Neuronal stem cell (in vitro differentiated cells): ENCODE measurements around the gene ANKRD33.

Source experiments
- DNase-seq: peaks from one replicate; pipeline ENCODE4 v3.0.0-alpha.2; 2013; ENCODE audit warnings: low spot score
- H2AFZ ChIP-seq: one replicate; pipeline ENCODE4 v1.6.1; 2013; ENCODE audit warnings: mild to moderate bottlenecking, low read length, inconsistent platforms
- H2AK5ac ChIP-seq: 2 replicates; pipeline ENCODE4 v1.6.1; 2013; ENCODE audit warnings: low read depth, mild to moderate bottlenecking, inconsistent platforms, low read length, moderate library complexity, mixed read lengths
- H2BK120ac ChIP-seq: 2 replicates; pipeline ENCODE4 v1.6.1; 2013; ENCODE audit warnings: low read depth, mild to moderate bottlenecking, inconsistent platforms, low read length, moderate library complexity, mixed read lengths
- H2BK12ac ChIP-seq: one replicate; pipeline ENCODE4 v1.6.1; 2013; ENCODE audit warnings: low read length, inconsistent platforms
- H2BK15ac ChIP-seq: 2 replicates; pipeline ENCODE4 v1.6.1; 2013; ENCODE audit warnings: mild to moderate bottlenecking, low read length, inconsistent platforms, mixed read lengths
- H2BK5ac ChIP-seq: one replicate; pipeline ENCODE4 v1.6.1; 2013; ENCODE audit warnings: inconsistent platforms, mild to moderate bottlenecking, low read length, moderate library complexity
- H3K14ac ChIP-seq: one replicate; pipeline ENCODE4 v1.6.1; 2013; ENCODE audit warnings: low read length, inconsistent platforms
- H3K18ac ChIP-seq: 2 replicates; pipeline ENCODE4 v1.6.1; 2013; ENCODE audit warnings: low read length, inconsistent platforms
- H3K23ac ChIP-seq: 2 replicates; pipeline ENCODE4 v1.6.1; 2013; ENCODE audit warnings: low read depth, mild to moderate bottlenecking, mixed read lengths, low read length, inconsistent platforms; ENCODE audit not compliant: poor library complexity
- H3K27ac ChIP-seq: replicated peaks from 3 replicates; pipeline ENCODE4 v1.5.1; 2013; ENCODE audit warnings: low read length, inconsistent platforms
- H3K27me3 ChIP-seq, 3 experiments: 2 replicates each; pipeline ENCODE4 v1.6.1; 2013; ENCODE audit warnings: low read length in 3 of 3, mild to moderate bottlenecking in 2 of 3, inconsistent platforms in 1 of 3, low read depth in 1 of 3, mixed read lengths in 1 of 3, moderate library complexity in 1 of 3; ENCODE audit not compliant: control insufficient read depth in 3 of 3, insufficient read depth in 3 of 3
- H3K36me3 ChIP-seq, 2 donors: replicated peaks in 1 of 2; 2 replicates each; pipeline ENCODE4 v1.6.1; 2013; ENCODE audit warnings: low read length in 2 of 2; ENCODE audit not compliant: control insufficient read depth in 2 of 2, insufficient read depth in 2 of 2
- H3K4ac ChIP-seq: 2 replicates; pipeline ENCODE4 v1.6.1; 2013; ENCODE audit warnings: inconsistent platforms, mild to moderate bottlenecking, low read length, moderate library complexity
- H3K4me1 ChIP-seq, 2 donors: 1 replicate in 1 of 2; 2 replicates in 1 of 2; pipeline ENCODE4 v1.6.1; 2013; ENCODE audit warnings: low read length in 2 of 2, low read depth in 1 of 2; ENCODE audit not compliant: control insufficient read depth in 2 of 2, insufficient read depth in 1 of 2
- H3K4me2 ChIP-seq: one replicate; pipeline ENCODE4 v1.6.1; 2013; ENCODE audit warnings: mild to moderate bottlenecking, low read length, inconsistent platforms; ENCODE audit not compliant: insufficient read depth, poor library complexity, severe bottlenecking
- H3K4me3 ChIP-seq, 2 donors: 2 replicates each; pipeline ENCODE4 v1.5.1; 2013; ENCODE audit warnings: low read length in 2 of 2, mild to moderate bottlenecking in 2 of 2, inconsistent platforms in 1 of 2, moderate library complexity in 1 of 2
- H3K79me1 ChIP-seq: one replicate; pipeline ENCODE4 v1.6.1; 2013; ENCODE audit warnings: low read depth, mild to moderate bottlenecking, inconsistent platforms, low read length, moderate library complexity
- H3K9ac ChIP-seq: one replicate; pipeline ENCODE4 v1.6.1; 2013; ENCODE audit warnings: mild to moderate bottlenecking, low read depth, low read length, inconsistent platforms; ENCODE audit not compliant: poor library complexity
- H3K9me3 ChIP-seq, 2 donors: replicated peaks in 1 of 2; 2 replicates each; pipeline versions ENCODE3 to v1.6.1; 2013; ENCODE audit warnings: low read length in 2 of 2, mild to moderate bottlenecking in 2 of 2, inconsistent platforms in 1 of 2, low read depth in 1 of 2, mixed read lengths in 1 of 2, moderate library complexity in 1 of 2; ENCODE audit not compliant: control insufficient read depth in 2 of 2, insufficient read depth in 1 of 2
- H4K8ac ChIP-seq: one replicate; pipeline ENCODE4 v1.6.1; 2013; ENCODE audit warnings: low read depth, mild to moderate bottlenecking, inconsistent platforms, low read length, moderate library complexity
- H4K91ac ChIP-seq: one replicate; pipeline ENCODE4 v1.6.1; 2013; ENCODE audit warnings: low read length, low read depth, mild to moderate bottlenecking, inconsistent platforms; ENCODE audit not compliant: poor library complexity
- WGBS, 2 donors: extraction: QIAGEN DNeasy Blood & Tissue Kit; methylation state at CpG; one replicate each; pipeline ENCODE4 v1.1.7; 2013; ENCODE audit warnings: missing lambda C conversion rate in 2 of 2, mixed read lengths in 1 of 2; ENCODE audit not compliant: insufficient read length in 2 of 2, insufficient replicate concordance in 1 of 2; ENCODE audit errors: extremely low coverage in 2 of 2; 5-methylcytosine and 5-hydroxymethylcytosine counted together

Gene ANKRD33

GRCh38 chr12:51867371-51867770 lies 20.5 kb upstream of the ANKRD33 start:
- no peak overlapping the region for H2BK120ac ChIP-seq
- peaks cover 0 to 42% (median 0%) of the 10 kb centered on the region in 3 experiments for H3K27me3 ChIP-seq
- no peak for DNase-seq
- H3K4ac ChIP-seq = no peak overlapping the region
- peaks cover 34 to 66% of the 10 kb centered on the region in 2 donors for H3K4me1 ChIP-seq
- H3K36me3 ChIP-seq = no peaks in the 10 kb centered on the region
- no peak overlapping the region for H3K4me3 ChIP-seq
- H3K79me1 ChIP-seq = no peaks in the 10 kb centered on the region
- H3K9ac ChIP-seq = no peak overlapping the region
- H2BK12ac ChIP-seq = no peak overlapping the region
- H4K8ac ChIP-seq = no peak overlapping the region
- no peak overlapping the region for H3K23ac ChIP-seq
- H2BK5ac ChIP-seq = no peak overlapping the region
- H3K14ac ChIP-seq = no peak overlapping the region
- H2AFZ ChIP-seq = no peak overlapping the region
- no peak overlapping the region for H3K4me2 ChIP-seq
- no peak overlapping the region for H3K18ac ChIP-seq
- no peak overlapping the region for H3K27ac ChIP-seq
- H4K91ac ChIP-seq = no peak overlapping the region
- H2AK5ac ChIP-seq = no peak overlapping the region
- H3K9me3 ChIP-seq = peaks cover 0 to 2% of the 10 kb centered on the region in 2 donors
- H2BK15ac ChIP-seq = no peak overlapping the region

GRCh38 chr12:51867796-51868428 lies 20.0 kb upstream of the ANKRD33 start:
- Histone ChIP-seq H3K4me1 (peaks cover 33 to 65% of the 10 kb centered on the region in 2 donors), H3K27me3 (peaks cover 0 to 42% (median 0%) of the 10 kb centered on the region in 3 experiments)

GRCh38 chr12:51868821-51869495 lies 18.9 kb upstream of the ANKRD33 start:
- H3K9me3 ChIP-seq = peaks cover 0 to 2% of the 10 kb centered on the region in 2 donors
- no CpG with 5 or more reads among the region's 67 CpGs for WGBS, 2 donors
- H3K79me1 ChIP-seq = no peaks in the 10 kb centered on the region
- H2BK12ac ChIP-seq = peak overlapping the region; percentile 93
- peak overlapping the region; percentile 51 for H3K14ac ChIP-seq
- no peak overlapping the region for H3K27ac ChIP-seq
- H4K8ac ChIP-seq = no peak overlapping the region
- H2AK5ac ChIP-seq = peak overlapping the region; percentile 80
- no peak for DNase-seq
- H3K23ac ChIP-seq = peak overlapping the region; percentile 37
- H3K27me3 ChIP-seq = peaks cover 0 to 42% (median 0%) of the 10 kb centered on the region in 3 experiments
- peak overlapping the region; percentile 78 for H3K9ac ChIP-seq
- peak overlapping the region in 1 of 2 donors; percentile 75 for H3K4me3 ChIP-seq
- peak overlapping the region; percentile 95 for H3K18ac ChIP-seq
- peak overlapping the region; percentile 78 for H2BK120ac ChIP-seq
- no peaks in the 10 kb centered on the region for H3K36me3 ChIP-seq
- peak overlapping the region; percentile 98 for H2BK15ac ChIP-seq
- no peak overlapping the region for H3K4ac ChIP-seq
- H2BK5ac ChIP-seq = no peak overlapping the region
- H2AFZ ChIP-seq = peak overlapping the region; percentile 83
- H4K91ac ChIP-seq = no peak overlapping the region
- H3K4me2 ChIP-seq = peak overlapping the region; percentile 84
- H3K4me1 ChIP-seq = peaks cover 36 to 68% of the 10 kb centered on the region in 2 donors

More at GRCh38 chr12:51867796-51868428, 20.0 kb upstream of the ANKRD33 start:
- Histone ChIP-seq H3K36me3 (no peaks in the 10 kb centered on the region), H2BK5ac (no peak overlapping the region), H3K4me3 (no peak overlapping the region), H2BK120ac (no peak overlapping the region), H4K8ac (no peak overlapping the region), H3K4ac (no peak overlapping the region), H3K9ac (no peak overlapping the region), H3K4me2 (no peak overlapping the region), H3K23ac (no peak overlapping the region), H3K18ac (peak overlapping the region; percentile 24), H2AK5ac (peak overlapping the region; percentile 77), H2AFZ (no peak overlapping the region), H2BK12ac (no peak overlapping the region), H4K91ac (no peak overlapping the region), H3K79me1 (no peaks in the 10 kb centered on the region), H3K9me3 (peaks cover 0 to 2% of the 10 kb centered on the region in 2 donors), H2BK15ac (no peak overlapping the region), H3K27ac (no peak overlapping the region), H3K14ac (no peak overlapping the region)
- DNase-seq = no peak
- WGBS, 2 donors = no CpG with 5 or more reads among the region's 12 CpGs

GRCh38 chr12:51869496-51869865 lies 18.4 kb upstream of the ANKRD33 start:
- H3K27me3 ChIP-seq = peaks cover 0 to 42% (median 0%) of the 10 kb centered on the region in 3 experiments
- peak overlapping the region; percentile 95 for H3K18ac ChIP-seq
- peak overlapping the region; percentile 83 for H2AFZ ChIP-seq
- peak overlapping the region; percentile 91 for H2BK12ac ChIP-seq
- WGBS, 2 donors = no CpG with 5 or more reads among the region's 20 CpGs
- no peaks in the 10 kb centered on the region for H3K36me3 ChIP-seq
- H3K4me1 ChIP-seq = peaks cover 40 to 73% of the 10 kb centered on the region in 2 donors
- no peaks in the 10 kb centered on the region for H3K79me1 ChIP-seq
- no peak overlapping the region for H3K4ac ChIP-seq
- H3K27ac ChIP-seq = no peak overlapping the region
- peak overlapping the region; percentile 84 for H3K4me2 ChIP-seq
- no peak overlapping the region for H2BK5ac ChIP-seq
- H2BK120ac ChIP-seq = peak overlapping the region; percentile 78
- H4K91ac ChIP-seq = no peak overlapping the region
- H3K14ac ChIP-seq = peak overlapping the region; percentile 43
- peaks cover 0 to 2% of the 10 kb centered on the region in 2 donors for H3K9me3 ChIP-seq
- peak overlapping the region; percentile 71 for H2BK15ac ChIP-seq
- peak overlapping the region; percentile 23 to 25 for H3K4me3 ChIP-seq
- no peak overlapping the region for H4K8ac ChIP-seq
- DNase-seq = no peak
- no peak overlapping the region for H3K9ac ChIP-seq
- H3K23ac ChIP-seq = no peak overlapping the region
- H2AK5ac ChIP-seq = peak overlapping the region; percentile 15
